Measurements from ENCODE around the gene SLC25A34.
A peak's percentile ranks its signal among the peaks of the same experiment; 100 is the strongest.
"Not testable (repeated sequence)": the region's sequence is repeated elsewhere in the genome, so short reads cannot be mapped to it uniquely, and the experiment has no call there.

Gene SLC25A34

GRCh38 chr1:15693371-15693770, 42.7 kb upstream of the SLC25A34 start:
- TF ChIP-seq CTCF (IDR thresholded peaks at IDR 0.05; ENCODE audit: insufficient read depth, low read length, poor library complexity, severe bottlenecking) = no peak

DNA sequence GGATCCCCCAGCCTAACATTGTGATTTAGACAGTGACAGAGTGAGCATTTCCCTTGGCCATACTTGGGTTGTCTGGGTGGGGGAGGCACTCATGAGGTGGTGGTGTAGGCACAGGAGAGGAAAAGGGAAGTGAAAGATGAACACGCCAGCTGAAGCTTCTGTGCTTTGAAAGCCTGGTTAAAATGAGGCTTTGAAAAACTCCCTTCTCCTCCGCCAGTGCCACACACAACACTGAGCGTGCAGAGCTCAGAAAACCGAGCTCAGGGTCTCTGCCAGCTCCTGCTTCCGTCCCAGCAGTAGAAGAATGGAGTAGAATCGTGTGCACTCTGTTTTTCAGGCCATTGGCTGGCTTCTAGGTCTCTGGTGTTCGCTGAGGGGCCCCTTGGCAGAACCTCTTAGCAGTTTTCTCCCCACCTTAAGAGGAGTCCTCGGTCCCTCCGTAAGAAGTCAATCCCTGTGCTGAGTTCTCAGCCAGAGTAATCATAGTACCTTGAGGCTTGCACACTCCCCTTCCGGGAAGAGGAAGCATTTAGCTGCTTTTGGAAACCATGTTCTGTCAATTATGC, 39.0 kb upstream of the SLC25A34 start:
- Histone ChIP-seq H3K27me3 (replicated peaks; ENCODE audit: control insufficient read depth, insufficient read depth, low read length) (no peaks in the 10 kb centered on the region), H3K36me3 (ENCODE audit: control insufficient read depth, insufficient read depth, low read length) (0 out of 2 replicates have a peak, but pooled peaks cover 3% of the 10 kb centered on the region), H3K4me3 (replicated peaks; ENCODE audit: low read depth, low read length) (peak overlapping the region; percentile 52)
- TF ChIP-seq CTCF (IDR thresholded peaks at IDR 0.05; ENCODE audit: insufficient read depth, low read length, poor library complexity, severe bottlenecking) = no peak
- peak; percentile 75 for DNase-seq (ENCODE audit: extremely low read depth, insufficient read length)

More at GRCh38 chr1:15693371-15693770, 42.7 kb upstream of the SLC25A34 start:
- Histone ChIP-seq H3K36me3 (ENCODE audit: control insufficient read depth, insufficient read depth, low read length) (no peaks in the 10 kb centered on the region; the same call in none of the 2 replicates), H3K27me3 (replicated peaks; ENCODE audit: control insufficient read depth, insufficient read depth, low read length) (no peaks in the 10 kb centered on the region), H3K4me3 (replicated peaks; ENCODE audit: low read depth, low read length) (no peak overlapping the region)
- DNase-seq (ENCODE audit: extremely low read depth, insufficient read length) = no peak

DNA sequence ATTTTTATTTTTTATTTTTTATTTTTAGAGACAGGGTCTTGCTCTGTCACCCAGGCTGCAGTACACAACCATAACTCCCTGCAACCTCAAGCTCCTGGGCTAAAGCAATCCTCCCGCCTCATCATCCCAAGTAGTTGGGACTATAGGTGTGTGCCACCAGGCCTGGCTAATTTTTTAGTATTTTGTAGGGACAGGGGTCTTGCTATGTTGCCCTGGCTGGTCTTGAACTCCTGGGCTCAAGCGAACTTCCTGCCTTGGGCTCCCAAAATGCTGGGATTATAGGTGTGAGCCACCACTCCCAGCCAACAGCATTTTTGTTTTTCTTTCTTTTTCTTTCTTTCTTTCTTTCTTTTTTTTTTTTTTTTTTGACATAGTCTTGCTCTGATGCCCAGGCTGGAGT, 37.9 kb upstream of the SLC25A34 start:
- H3K36me3 ChIP-seq (ENCODE audit: control insufficient read depth, insufficient read depth, low read length) = 0 out of 2 replicates have a peak, but pooled peaks cover 3% of the 10 kb centered on the region
- DNase-seq (ENCODE audit: extremely low read depth, insufficient read length) = no peak
- H3K4me3 ChIP-seq (replicated peaks; ENCODE audit: low read depth, low read length) = no peak overlapping the region
- no peaks in the 10 kb centered on the region for H3K27me3 ChIP-seq (replicated peaks; ENCODE audit: control insufficient read depth, insufficient read depth, low read length)
- TF ChIP-seq CTCF (IDR thresholded peaks at IDR 0.05; ENCODE audit: insufficient read depth, low read length, poor library complexity, severe bottlenecking) = no peak

- not testable (repeated sequence) for H3K36me3 ChIP-seq (ENCODE audit: control insufficient read depth, insufficient read depth, low read length); H3K4me3 ChIP-seq (replicated peaks; ENCODE audit: low read depth, low read length); DNase-seq (ENCODE audit: extremely low read depth, insufficient read length); H3K27me3 ChIP-seq (replicated peaks; ENCODE audit: control insufficient read depth, insufficient read depth, low read length)
Measured at GRCh38 chr1:15699321-15699720, 36.7 kb upstream of the SLC25A34 start.

DNA sequence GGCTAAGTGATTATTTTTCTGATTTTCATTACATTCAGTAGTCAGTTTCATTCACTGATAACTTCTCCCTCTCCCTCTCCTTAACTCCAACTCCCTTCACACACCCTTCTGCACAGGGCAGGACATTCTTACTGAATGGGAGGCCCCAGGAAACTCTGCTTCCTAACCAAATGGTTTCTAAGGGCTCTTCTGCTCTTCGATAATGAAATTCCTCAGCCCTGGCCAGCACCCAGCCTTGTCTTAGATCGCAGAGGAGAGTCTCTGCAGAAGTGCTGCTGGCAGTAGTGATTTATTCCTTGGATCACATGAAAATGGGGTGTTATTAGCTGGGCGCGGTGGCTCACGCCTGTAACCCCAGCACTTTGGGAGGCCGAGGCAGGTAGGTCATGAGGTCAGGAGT, 35.5 kb upstream of the SLC25A34 start:
- no peak for DNase-seq (ENCODE audit: extremely low read depth, insufficient read length)
- Histone ChIP-seq H3K4me3 (replicated peaks; ENCODE audit: low read depth, low read length) (no peak overlapping the region), H3K36me3 (ENCODE audit: control insufficient read depth, insufficient read depth, low read length) (peaks cover 7% of the 10 kb centered on the region), H3K27me3 (replicated peaks; ENCODE audit: control insufficient read depth, insufficient read depth, low read length) (no peaks in the 10 kb centered on the region)
- TF ChIP-seq CTCF (IDR thresholded peaks at IDR 0.05; ENCODE audit: insufficient read depth, low read length, poor library complexity, severe bottlenecking) = no peak

- TF ChIP-seq CTCF (IDR thresholded peaks at IDR 0.05; ENCODE audit: insufficient read depth, low read length, poor library complexity, severe bottlenecking) = no peak
- no peaks in the 10 kb centered on the region for H3K27me3 ChIP-seq (replicated peaks; ENCODE audit: control insufficient read depth, insufficient read depth, low read length)
- H3K4me3 ChIP-seq (replicated peaks; ENCODE audit: low read depth, low read length) = no peak overlapping the region
- DNase-seq (ENCODE audit: extremely low read depth, insufficient read length) = no peak
- peaks cover 8% of the 10 kb centered on the region for H3K36me3 ChIP-seq (ENCODE audit: control insufficient read depth, insufficient read depth, low read length)
Measured at GRCh38 chr1:15701784-15702183, 34.3 kb upstream of the SLC25A34 start.
